Stimulated activated CD4-positive, alpha-beta T cell treated with anti-CD3 and anti-CD28 coated beads, Interleukin-4, amount 100 ng/mL, for 48 hours (primary cell): ENCODE results near the gene AASS.
"Not testable (repeated sequence)": the region's sequence is repeated elsewhere in the genome, so short reads cannot be mapped to it uniquely, and the experiment has no call there.

ENCODE experiments used
- DNase-seq, 2 donors: peaks; one replicate each; pipeline ENCODE4 v3.0.0-alpha.2; 2020; ENCODE audit warnings: low read depth in 2 of 2

AASS gene

GRCh38 chr7:122143751-122144711 is at the start of gene AASS:
AASS (minus strand) TSS chr7:122144249; CDS start chr7:122133726, 10,523 bp downstream.
- DNase-seq: peak; percentile 61 to 64

DNA sequence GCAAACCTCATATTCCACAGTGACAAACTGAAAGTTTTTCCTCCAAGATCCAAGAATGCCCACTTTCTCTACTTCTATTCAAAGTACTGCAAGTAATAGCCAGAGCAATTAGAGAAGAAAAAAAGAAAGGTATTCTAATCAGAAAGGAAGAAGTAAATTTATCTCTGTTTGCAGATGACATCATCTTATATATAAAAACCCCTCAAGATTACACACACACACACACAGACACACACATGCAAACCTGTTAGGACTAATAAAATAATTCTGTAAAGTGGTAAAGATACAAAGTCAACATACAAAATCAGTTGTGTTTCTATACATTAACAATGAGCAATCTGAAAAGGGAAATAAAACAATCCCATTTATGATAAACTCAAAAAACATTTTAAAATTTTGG is 44.7 kb upstream of the AASS start:
- DNase-seq: no peak

DNA sequence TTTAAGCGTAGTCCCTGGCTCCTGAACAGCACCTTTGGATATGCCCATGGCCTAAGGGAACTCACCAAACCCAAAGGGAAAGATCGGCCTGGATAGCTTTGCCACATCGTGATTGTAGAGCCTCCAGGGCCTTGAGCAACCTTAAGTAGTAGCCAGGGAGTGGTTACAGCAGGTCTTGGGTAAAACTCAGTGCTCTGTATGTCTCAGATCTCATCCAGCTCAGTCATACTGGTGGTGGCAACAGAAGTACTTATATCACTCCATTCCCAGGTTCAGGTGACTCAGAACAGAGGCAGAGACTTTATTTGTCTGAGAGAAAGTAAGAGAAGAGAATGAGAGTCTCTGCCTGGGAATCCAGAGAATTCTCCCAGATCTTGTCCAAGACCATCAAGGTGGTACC is 39.1 kb upstream of the AASS start:
- DNase-seq: no peak

- DNase-seq: no peak
These were observed 38.0 kb upstream of the AASS start for GRCh38 chr7:122182081-122182480.

GRCh38 chr7:122172144-122172543 is 28.1 kb upstream of the AASS start:
- not testable (repeated sequence) for DNase-seq

DNA sequence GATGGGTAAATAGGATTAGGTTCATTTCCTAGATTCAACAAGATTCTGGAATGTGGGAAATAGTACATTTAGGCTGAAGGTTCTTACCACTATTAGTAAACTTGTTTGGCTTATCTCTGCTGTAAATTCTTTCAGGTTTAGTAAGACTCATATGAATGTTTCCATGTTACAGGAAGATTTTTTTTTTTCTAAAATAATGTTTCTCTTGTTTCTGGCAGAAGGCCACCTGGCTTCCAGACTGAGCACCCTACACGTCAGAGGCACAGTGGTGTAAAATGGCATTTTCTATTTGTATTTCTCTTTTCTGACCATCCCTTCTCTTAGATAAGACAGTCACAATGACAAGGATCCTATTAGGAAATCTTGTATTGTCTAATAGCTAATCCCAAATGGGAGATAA is 22.7 kb upstream of the AASS start:
- no peak for DNase-seq

GRCh38 chr7:122166275-122166674 is 22.2 kb upstream of the AASS start:
- DNase-seq: no peak

DNA sequence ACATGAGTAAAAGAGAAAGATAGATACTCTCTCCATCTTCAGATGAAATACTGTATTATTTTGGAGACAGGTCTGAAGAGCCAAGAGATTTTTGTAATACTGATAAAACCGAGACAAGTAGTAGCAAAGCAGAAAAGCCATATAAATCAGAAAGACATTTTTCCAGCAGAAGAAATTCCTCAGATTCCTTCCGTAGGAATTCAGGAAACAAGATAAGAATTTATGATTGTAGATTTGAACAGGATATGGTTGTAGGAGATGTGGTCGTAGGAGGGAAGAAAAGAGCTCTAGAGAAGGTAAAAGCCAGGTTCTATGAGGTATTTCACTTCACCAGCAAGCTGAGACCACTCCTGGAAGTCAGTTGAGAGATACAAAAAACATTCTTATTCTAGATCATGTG is 17.6 kb upstream of the AASS start:
- DNase-seq: no peak

DNA sequence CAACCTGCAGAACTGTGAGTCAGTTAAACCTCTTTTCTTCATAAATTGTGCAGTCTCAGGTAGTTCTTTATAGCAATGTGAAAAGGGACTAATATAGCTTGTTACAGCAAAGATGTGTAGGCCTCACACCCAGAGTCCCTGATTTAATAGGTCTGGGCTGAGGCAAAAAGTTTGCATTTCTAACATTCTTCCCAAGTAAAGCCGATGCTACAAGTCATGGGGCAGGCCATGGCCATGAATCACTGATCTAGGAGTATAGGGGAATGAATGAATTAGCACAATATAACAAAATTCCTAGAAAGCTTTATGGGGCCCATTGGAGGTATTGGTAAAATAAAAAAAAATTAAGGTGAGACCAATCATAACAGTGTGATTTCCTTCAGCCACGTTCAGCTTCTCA is 11.5 kb upstream of the AASS start:
- no peak for DNase-seq

DNA sequence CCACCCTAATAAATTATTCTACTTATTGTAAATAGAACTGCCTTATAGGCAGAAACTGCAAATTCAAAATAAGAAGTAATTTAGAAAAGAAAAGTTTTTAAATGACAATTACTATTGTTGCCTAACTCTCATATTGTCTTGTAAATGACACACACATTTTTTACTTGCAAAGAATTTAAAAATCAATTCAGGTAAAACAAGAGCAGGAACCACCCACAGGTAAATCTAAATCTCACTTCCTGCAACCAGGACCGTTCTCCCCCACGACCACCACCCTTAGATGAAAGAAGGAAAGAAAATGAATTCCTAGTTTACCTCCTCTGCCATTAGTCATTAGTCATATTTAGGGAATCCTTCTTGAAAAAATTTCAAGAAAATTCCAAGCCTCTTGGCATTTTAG is 4.8 kb upstream of the AASS start:
- no peak for DNase-seq

DNA sequence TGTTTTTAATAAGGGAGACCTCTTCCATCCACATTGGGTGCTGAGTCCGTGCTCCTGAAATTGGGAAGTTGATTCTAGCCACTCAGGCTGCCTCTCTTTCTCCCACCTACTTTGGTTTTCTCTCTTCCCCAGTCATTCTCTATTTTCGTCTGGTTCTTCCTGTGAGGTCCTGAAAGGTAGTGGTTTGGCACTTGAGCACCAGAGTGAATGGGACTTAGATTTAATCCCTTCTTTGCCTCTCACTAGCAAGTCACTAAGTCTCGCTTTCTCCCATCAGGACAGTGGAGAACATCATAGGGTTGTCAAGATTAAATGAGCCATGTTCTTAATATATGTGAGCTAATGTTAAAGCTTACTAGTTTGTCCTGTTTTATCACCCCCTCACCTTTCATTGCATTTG is 4.0 kb upstream of the AASS start:
- no peak for DNase-seq

DNA sequence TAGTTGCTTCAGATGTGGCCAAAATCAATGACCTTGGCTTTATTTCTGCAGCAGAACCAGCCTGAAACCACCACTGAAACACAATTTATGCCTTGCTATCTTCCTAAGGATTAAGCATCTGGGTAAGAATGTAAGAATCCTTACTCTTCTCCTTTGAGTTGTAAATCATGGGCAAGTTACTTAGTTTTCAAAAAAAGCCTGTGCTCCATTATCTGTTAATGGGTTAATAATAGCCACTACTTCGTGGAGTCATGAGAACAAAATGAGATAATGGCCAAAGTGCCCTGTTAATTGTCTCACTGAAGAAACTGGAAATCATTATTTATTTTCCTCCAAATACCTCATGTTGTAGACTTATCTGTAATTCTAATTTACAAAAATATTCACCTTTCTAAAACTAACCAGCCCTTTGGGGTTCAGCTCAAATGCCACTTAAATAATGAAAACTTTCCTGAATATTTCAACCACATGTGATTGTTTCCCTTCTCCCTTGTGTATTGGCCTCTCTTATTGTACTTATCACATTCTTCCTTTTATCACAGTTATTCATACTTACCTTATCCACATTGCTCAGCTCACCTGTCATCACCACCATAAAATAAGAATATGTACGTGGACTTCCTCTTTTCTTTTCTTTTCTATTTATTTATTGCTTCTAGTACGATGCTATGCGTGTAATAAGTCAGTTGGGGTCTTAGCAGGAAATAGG is 2.0 kb upstream of the AASS start:
- no peak for DNase-seq

GRCh38 chr7:122143376-122143750 is 686 bp downstream of the AASS start:
- no peak for DNase-seq

DNA sequence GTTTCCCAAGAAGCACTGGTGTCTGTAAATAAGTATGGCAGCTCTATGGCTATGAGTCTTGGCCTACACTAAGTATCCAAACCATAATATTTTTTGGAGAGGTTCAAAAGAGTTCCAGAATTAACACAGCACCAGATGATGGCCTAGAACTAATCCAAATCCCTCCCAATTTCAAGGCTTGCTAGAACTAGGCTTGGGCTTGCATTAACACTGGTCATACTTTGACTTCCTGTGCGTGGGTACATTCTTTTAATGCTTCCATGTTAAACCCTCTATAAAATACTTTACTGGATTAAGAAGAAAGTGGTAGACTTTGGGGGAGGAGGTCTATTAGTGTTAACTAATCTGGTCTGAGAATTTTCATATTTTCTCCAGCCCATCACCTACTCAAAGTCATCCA is 3.1 kb downstream of the AASS start:
- DNase-seq: no peak

- no peak for DNase-seq
These were observed 6.6 kb downstream of the AASS start for GRCh38 chr7:122137251-122138077.

GRCh38 chr7:122136639-122137245 is 7.3 kb downstream of the AASS start:
- DNase-seq: no peak

DNA sequence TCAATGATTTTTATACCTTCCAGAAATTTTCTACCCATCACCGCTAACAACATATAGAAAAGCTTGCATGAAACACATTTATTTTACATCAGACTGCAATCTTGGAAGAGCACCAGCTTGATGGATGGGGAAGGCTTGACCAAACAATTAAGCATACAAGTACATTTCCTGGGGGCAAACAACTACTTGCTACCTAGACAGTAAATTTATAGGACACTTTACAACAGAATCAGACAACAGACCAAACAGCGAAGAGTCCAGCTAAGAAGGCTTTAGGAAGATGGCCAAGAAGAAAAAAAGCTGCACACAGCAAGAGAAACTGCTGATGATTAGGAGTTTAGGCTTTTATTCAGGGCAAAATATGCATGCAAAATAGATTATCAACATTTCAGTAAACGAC is 8.0 kb downstream of the AASS start:
- DNase-seq: no peak

DNA sequence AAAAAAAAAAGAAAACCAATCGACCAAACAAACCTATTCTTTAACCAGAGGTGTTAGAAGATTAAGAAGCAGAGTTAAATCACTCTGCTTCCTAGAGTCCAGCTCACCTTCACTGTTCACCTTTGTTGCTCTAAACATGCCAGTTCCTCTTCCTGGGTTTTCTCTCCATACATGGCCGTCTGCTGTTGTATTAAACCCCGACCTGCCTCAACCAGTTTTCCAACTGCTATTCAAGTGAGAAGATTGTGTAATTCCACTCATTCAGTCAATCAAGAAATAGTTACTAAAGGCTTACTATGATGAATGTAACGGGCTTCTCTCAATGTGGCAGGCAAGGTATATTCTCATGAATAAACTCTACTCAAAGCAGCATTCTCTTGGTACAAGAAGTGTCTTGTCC is 8.8 kb downstream of the AASS start:
- no peak for DNase-seq

DNA sequence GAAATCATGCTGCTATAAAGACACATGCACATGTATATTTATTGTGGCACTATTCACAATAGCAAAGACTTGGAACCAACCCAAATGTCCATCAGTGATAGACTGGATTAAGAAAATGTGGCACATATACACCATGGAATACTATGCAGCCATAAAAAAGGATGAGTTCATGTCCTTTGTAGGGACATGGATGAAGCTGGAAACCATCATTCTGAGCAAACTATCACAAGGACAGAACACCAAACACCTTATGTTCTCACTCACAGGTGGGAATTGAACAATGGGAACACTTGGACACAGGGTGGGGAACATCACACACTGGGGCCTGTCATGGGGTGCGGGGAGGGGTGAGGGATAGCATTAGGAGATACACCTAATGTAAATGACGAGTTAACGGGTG is 9.3 kb downstream of the AASS start:
- DNase-seq: not testable (repeated sequence)

DNA sequence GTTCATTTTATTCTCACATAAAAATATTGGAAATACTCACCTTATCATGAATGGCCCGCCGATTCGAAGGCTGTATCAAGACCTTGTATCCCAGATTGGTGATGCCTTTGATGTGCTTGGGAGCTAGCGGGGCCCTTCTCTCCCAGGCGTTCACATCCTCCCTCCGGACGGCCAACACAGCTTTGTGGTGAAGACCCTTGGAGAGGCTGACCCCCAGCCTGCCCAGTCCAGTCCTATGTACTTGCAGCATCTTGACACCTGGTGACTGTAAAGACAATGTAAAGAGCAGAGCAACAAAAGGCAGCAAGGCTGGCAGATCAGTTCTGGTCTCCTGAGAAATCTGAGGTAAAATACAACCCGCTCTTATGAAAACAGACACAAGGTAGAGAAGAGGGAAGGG is 10.6 kb downstream of the AASS start:
- DNase-seq: no peak

- no peak for DNase-seq
These were observed 11.7 kb downstream of the AASS start for GRCh38 chr7:122132341-122132740.

DNA sequence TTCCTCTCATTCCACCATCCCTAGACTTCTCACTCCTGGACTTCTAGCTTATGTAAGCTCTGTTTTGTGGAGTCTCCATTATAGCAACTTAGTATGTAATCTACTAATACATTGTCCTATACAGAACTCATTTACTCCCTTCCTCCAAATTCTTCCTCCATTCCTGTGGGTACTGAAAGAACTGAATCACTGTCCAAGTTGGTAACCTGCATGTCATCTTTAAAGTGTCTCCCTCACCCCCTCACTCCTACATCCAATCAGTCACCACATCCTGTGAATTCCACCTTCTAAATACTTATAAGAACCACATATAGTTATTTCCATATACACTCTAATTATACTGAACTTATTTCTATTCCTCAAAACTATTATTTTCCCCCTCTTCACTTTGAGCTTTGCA is 20.3 kb downstream of the AASS start:
- no peak for DNase-seq
